GM13977 (cell line): Measurements from ENCODE around the gene GMNN.
"Not testable (repeated sequence)": the region's sequence is repeated elsewhere in the genome, so short reads cannot be mapped to it uniquely, and the experiment has no call there.

Experiments used
- DNase-seq: peaks from one replicate; pipeline ENCODE4 v3.0.0; 2012; ENCODE audit warnings: low spot score
- CTCF ChIP-seq: IDR thresholded peaks from 2 replicates; pipeline ENCODE4 v1.5.1; 2012; ENCODE audit warnings: mild to moderate bottlenecking, control low read depth; ENCODE audit not compliant: insufficient read depth; ENCODE audit errors: extremely low read depth, missing control alignments
- in situ Hi-C: fragments of 300-500 bp; cut with MboI; formaldehyde crosslinking; loops from one replicate; pipeline ENCODE4 v1.12.0; 2022; ENCODE audit warnings: low sequenced_read_pairs, low pct_unique_long_range_greater_than_20kb, mixed read lengths, inconsistent platforms; ENCODE audit not compliant: unreplicated experiment

The GMNN gene

GRCh38 chr6:24761851-24762250, 12.9 kb upstream of the GMNN start:
- in situ Hi-C loops = loop anchor here (10.0 kb wide), 1 partner anchor 177 kb away; no protein-coding TSS in a partner anchor
- TF ChIP-seq CTCF = no peak
- no peak for DNase-seq

- in situ Hi-C loops = loop anchor here (10.0 kb wide), 1 partner anchor 179 kb away; no protein-coding TSS in a partner anchor
Measured at GRCh38 chr6:24763578-24763977, 11.2 kb upstream of the GMNN start.

DNA sequence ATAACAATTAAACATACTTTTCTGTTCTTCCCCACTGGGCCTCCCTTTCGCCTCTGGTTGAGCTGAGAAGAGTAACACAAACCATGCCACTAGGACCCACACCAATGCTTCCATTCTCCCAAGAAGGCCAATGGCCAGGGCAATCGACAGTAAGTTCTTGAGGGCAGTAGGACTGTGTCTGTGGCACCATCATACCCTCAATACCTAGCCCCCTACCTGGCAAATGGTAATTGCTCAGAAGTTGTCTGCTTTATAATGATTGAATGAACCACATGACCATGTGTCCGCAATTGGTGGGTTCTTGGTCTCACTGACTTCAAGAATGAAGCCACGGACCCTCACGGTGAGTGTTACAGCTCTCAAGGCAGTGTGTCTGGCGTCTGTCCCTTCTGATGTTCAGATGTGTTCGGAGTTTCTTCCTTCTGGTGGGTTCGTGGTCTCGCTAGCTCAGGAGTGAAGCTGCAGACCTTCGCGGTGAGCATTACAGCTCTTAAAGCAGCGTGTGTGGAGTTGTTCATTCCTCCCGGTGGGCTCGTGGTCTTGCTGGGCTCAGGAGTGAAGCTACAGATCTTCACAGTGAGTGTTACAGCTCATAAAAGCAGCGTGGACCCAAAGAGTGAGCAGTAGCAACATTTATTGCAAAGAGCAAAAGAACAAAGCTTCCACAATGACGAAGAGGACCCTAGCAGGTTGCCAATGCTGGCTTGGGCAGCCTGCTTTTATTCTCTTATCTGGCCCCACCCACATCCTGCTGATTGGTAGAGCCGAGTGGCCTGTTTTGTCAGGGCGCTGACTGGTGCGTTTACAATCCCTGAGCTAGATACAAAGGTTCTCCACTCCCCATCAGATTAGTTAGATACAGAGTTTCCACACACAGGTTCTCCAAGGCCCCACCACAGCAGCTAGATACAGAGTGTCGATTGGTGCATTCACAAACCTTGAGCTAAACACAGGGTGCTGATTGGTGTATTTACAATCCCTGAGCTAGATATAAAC, 9.6 kb upstream of the GMNN start:
- not testable (repeated sequence) for DNase-seq
- in situ Hi-C loops = loop anchor here (10.0 kb wide), 1 partner anchor 180 kb away; no protein-coding TSS in a partner anchor

More at GRCh38 chr6:24763578-24763977, 11.2 kb upstream of the GMNN start:
- DNase-seq = no peak
- TF ChIP-seq CTCF = no peak

GRCh38 chr6:24765968-24766367, 8.8 kb upstream of the GMNN start:
- in situ Hi-C loops = loop anchor here (10.0 kb wide), 1 partner anchor 181 kb away; no protein-coding TSS in a partner anchor
- not testable (repeated sequence) for DNase-seq

- in situ Hi-C loops = loop anchor here (10.0 kb wide), 1 partner anchor 182 kb away; no protein-coding TSS in a partner anchor
- peak; percentile 44 for TF ChIP-seq CTCF
- DNase-seq = peak; percentile 82
Measured at GRCh38 chr6:24766680-24767462, 7.9 kb upstream of the GMNN start.

GRCh38 chr6:24768361-24768760, 6.4 kb upstream of the GMNN start:
- TF ChIP-seq CTCF = no peak

GRCh38 chr6:24775520-24776058, 852 bp downstream of the GMNN start:
- TF ChIP-seq CTCF = no peak
- in situ Hi-C loops = loop anchor here (10.0 kb wide), 1 partner anchor 61 kb away; the partner anchor contains the start of gene C6orf62
- DNase-seq = peak; percentile 26

More at GRCh38 chr6:24768361-24768760, 6.4 kb upstream of the GMNN start:
- DNase-seq = no peak
- in situ Hi-C loops = loop anchor here (10.0 kb wide), 1 partner anchor 184 kb away; no protein-coding TSS in a partner anchor
